PC-9 (cell line): ENCODE measurements around the gene ZNF219. TPM values are rescaled to one million over a fixed set of nuclear protein-coding genes. Genes with fewer than 3 reads are reported as not detected.

Experiments
- BruUV-seq: library from RNA; stranded (reverse); fragments of 400-500 nt; replicated peaks from 2 replicates; lab custom pipeline; 2021; lab: Mats Ljungman, UMichigan
- CTCF ChIA-PET: fragments of 300-600 bp; sonication (Branson Sonifier 250); formaldehyde crosslinking; loops from one replicate; lab custom pipeline; 2022; ENCODE audit warnings: antibody characterized with exemption; lab: Charles Lee
- POLR2A ChIA-PET: fragments of 300-600 bp; sonication (Branson Sonifier 250); formaldehyde crosslinking; loops from one replicate; lab custom pipeline; 2022; ENCODE audit warnings: antibody characterized with exemption; ENCODE audit not compliant: unreplicated experiment; lab: Charles Lee
- DNase-seq, 2 experiments: peaks; one replicate each; pipeline versions ENCODE4 v3.0.0 to v3.0.0-alpha.2; 2015 to 2022; ENCODE audit warnings: mixed read lengths in 1 of 2
- H2AFZ ChIP-seq: fragments of 200-600 bp; sonication (generic); 2 replicates; pipeline ENCODE4 v1.8.1; 2017; ENCODE audit warnings: antibody characterized with exemption
- H3F3A ChIP-seq: fragments of 200-600 bp; sonication (generic); 2 replicates; pipeline ENCODE4 v1.8.1; 2017; ENCODE audit warnings: antibody characterized with exemption, mild to moderate bottlenecking, low read depth; ENCODE audit not compliant: insufficient read depth
- H3K27ac ChIP-seq: fragments of 200-600 bp; sonication (generic); 2 replicates; pipeline ENCODE4 v1.6.1; 2016; ENCODE audit warnings: mixed run types
- H3K27me3 ChIP-seq: fragments of 200-600 bp; sonication (generic); 2 replicates; pipeline ENCODE4 v1.6.1; 2016; ENCODE audit warnings: low read depth, mixed run types; ENCODE audit not compliant: insufficient read depth
- H3K36me3 ChIP-seq: fragments of 200-600 bp; sonication (generic); 2 replicates; pipeline ENCODE4 v1.6.1; 2016; ENCODE audit warnings: low read depth, mixed run types
- H3K4me1 ChIP-seq: fragments of 200-600 bp; sonication (generic); replicated peaks from 2 replicates; pipeline ENCODE4 v1.6.1; 2016; ENCODE audit warnings: mixed run types; ENCODE audit not compliant: insufficient read depth
- H3K4me2 ChIP-seq: fragments of 200-600 bp; sonication (generic); 2 replicates; pipeline ENCODE4 v1.6.1; 2017; ENCODE audit warnings: mixed run types
- H3K4me3 ChIP-seq: fragments of 200-600 bp; sonication (generic); 2 replicates; pipeline ENCODE4 v1.6.1; 2016; ENCODE audit warnings: mixed run types
- H3K79me2 ChIP-seq: fragments of 200-600 bp; sonication (generic); 2 replicates; pipeline ENCODE4 v1.6.1; 2017; ENCODE audit warnings: low read depth, mixed run types
- H3K9me2 ChIP-seq: fragments of 200-600 bp; sonication (generic); 2 replicates; pipeline ENCODE4 v1.8.1; 2017; ENCODE audit warnings: mild to moderate bottlenecking; ENCODE audit not compliant: insufficient read depth
- H3K9me3 ChIP-seq: fragments of 200-600 bp; sonication (generic); 2 replicates; pipeline ENCODE4 v1.8.1; 2016; ENCODE audit warnings: low read depth; ENCODE audit not compliant: insufficient read depth
- H4K20me1 ChIP-seq: fragments of 200-600 bp; sonication (generic); 2 replicates; pipeline ENCODE4 v1.8.1; 2017; ENCODE audit not compliant: insufficient read depth
- CTCF ChIP-seq: fragments of 200-600 bp; sonication (generic); conservative IDR thresholded peaks from 2 replicates; pipeline ENCODE4 v1.6.1; 2017; ENCODE audit warnings: mixed run types, antibody characterized with exemption, mild to moderate bottlenecking, moderate library complexity
- EZH2 ChIP-seq: fragments of 200-600 bp; sonication (generic); IDR thresholded peaks from 2 replicates; pipeline ENCODE4 v1.8.0; 2017; ENCODE audit warnings: antibody characterized with exemption, low read depth
- intact Hi-C: fragments of 100-400 bp; cut with micrococcal nuclease; formaldehyde crosslinking; loops from one replicate; pipeline ENCODE4 v1.10.0; 2022; ENCODE audit not compliant: unreplicated experiment
- total RNA-seq: library from RNA; stranded (reverse); gene quantifications from 2 replicates; pipeline ENCODE4 v1.2.3, GENCODE V29; 2021

Gene ZNF219
- total RNA-seq, 1 experiment from 2014 or later: 25.3 TPM

- no peaks in the 10 kb centered on the region for H3K4me1 ChIP-seq
- no peaks in the 10 kb centered on the region for H3K9me2 ChIP-seq
- H3K27me3 ChIP-seq: no peaks in the 10 kb centered on the region
- no peaks in the 10 kb centered on the region for H3K36me3 ChIP-seq
- H4K20me1 ChIP-seq: no peaks in the 10 kb centered on the region
- no peaks in the 10 kb centered on the region for H3K9me3 ChIP-seq
- no peaks in the 10 kb centered on the region for H3K79me2 ChIP-seq
- CTCF ChIA-PET: interaction anchor here (0.5 kb wide), 1 partner anchor 15 kb away, joined by 6 read pairs; no protein-coding TSS in a partner anchor
- H3K4me3 ChIP-seq: no peak overlapping the region
- BruUV-seq: no TSS peak
- intact Hi-C loops: no loop called here
- POLR2A ChIA-PET: no interaction called here
- no peaks in the 10 kb centered on the region for H3F3A ChIP-seq
- no peak for TF ChIP-seq EZH2
- no peak for TF ChIP-seq CTCF
- no peak overlapping the region for H3K27ac ChIP-seq
- no peak for DNase-seq
- H2AFZ ChIP-seq: no peak overlapping the region
- H3K4me2 ChIP-seq: no peak overlapping the region
Observed at GRCh38 chr14:21084998-21085853, 13.2 kb downstream of the ZNF219 start.

- Histone ChIP-seq H3K9me3 (no peaks in the 10 kb centered on the region), H3K27ac (no peak overlapping the region), H3K79me2 (no peaks in the 10 kb centered on the region), H2AFZ (no peak overlapping the region), H3F3A (no peaks in the 10 kb centered on the region), H3K9me2 (no peaks in the 10 kb centered on the region), H3K27me3 (no peaks in the 10 kb centered on the region), H3K4me2 (no peak overlapping the region), H4K20me1 (no peaks in the 10 kb centered on the region), H3K4me1 (no peaks in the 10 kb centered on the region), H3K4me3 (no peak overlapping the region), H3K36me3 (no peaks in the 10 kb centered on the region)
- ChIA-PET POLR2A (no interaction called here), CTCF (no interaction called here)
- TF ChIP-seq CTCF (no peak), EZH2 (no peak)
- intact Hi-C loops: no loop called here
- no peak for DNase-seq
- BruUV-seq: no TSS peak
Observed at GRCh38 chr14:21084396-21084795, 14.1 kb downstream of the ZNF219 start.

- no peak overlapping the region for H2AFZ ChIP-seq
- H4K20me1 ChIP-seq: no peaks in the 10 kb centered on the region
- H3K4me3 ChIP-seq: no peak overlapping the region
- H3K4me1 ChIP-seq: no peaks in the 10 kb centered on the region
- no peaks in the 10 kb centered on the region for H3K9me3 ChIP-seq
- no TSS peak for BruUV-seq
- TF ChIP-seq EZH2 (no peak), CTCF (no peak)
- ChIA-PET CTCF (no interaction called here), POLR2A (no interaction called here)
- no peaks in the 10 kb centered on the region for H3K36me3 ChIP-seq
- H3K4me2 ChIP-seq: no peak overlapping the region
- no peaks in the 10 kb centered on the region for H3K79me2 ChIP-seq
- H3K27ac ChIP-seq: no peak overlapping the region
- intact Hi-C loops: no loop called here
- H3K27me3 ChIP-seq: no peaks in the 10 kb centered on the region
- no peaks in the 10 kb centered on the region for H3F3A ChIP-seq
- no peaks in the 10 kb centered on the region for H3K9me2 ChIP-seq
- DNase-seq: no peak
Observed at GRCh38 chr14:21083565-21084325, 14.7 kb downstream of the ZNF219 start.
